CD4-positive, alpha-beta memory T cell (primary cell): ENCODE results near the gene MRPL53. TPM values are rescaled to one million over a fixed set of nuclear protein-coding genes. Genes with fewer than 3 reads are reported as not detected.
A peak's percentile ranks its signal among the peaks of the same experiment; 100 is the strongest.

ENCODE experiments used
- CTCF ChIA-PET: fragments of 350-600 bp; sonication (Branson Sonifier 250); formaldehyde crosslinking; loops from one replicate; lab custom pipeline; 2021; ENCODE audit warnings: inconsistent platforms; ENCODE audit not compliant: partially characterized antibody; lab: Charles Lee
- POLR2A ChIA-PET: fragments of 350-600 bp; sonication (Branson Sonifier 250); formaldehyde crosslinking; loops from one replicate; lab custom pipeline; 2021; ENCODE audit not compliant: partially characterized antibody; lab: Charles Lee
- DNase-seq, 5 donors: peaks; one replicate each; pipeline versions ENCODE4 v3.0.0 to v3.0.0-alpha.2; 2020 to 2022; ENCODE audit warnings: mixed read lengths in 1 of 5
- H3K27ac ChIP-seq: one replicate; pipeline ENCODE4 v1.7.0; 2013; ENCODE audit warnings: low read depth, low read length
- H3K27me3 ChIP-seq: 2 replicates; pipeline ENCODE4 v1.7.0; 2013; ENCODE audit warnings: mild to moderate bottlenecking, low read length, moderate library complexity; ENCODE audit not compliant: insufficient read depth
- H3K36me3 ChIP-seq: 2 replicates; pipeline ENCODE4 v1.7.0; 2013; ENCODE audit warnings: mild to moderate bottlenecking, low read length, moderate library complexity; ENCODE audit not compliant: insufficient read depth
- H3K4me1 ChIP-seq: 2 replicates; pipeline ENCODE4 v1.7.0; 2013; ENCODE audit warnings: mild to moderate bottlenecking, low read length, moderate library complexity; ENCODE audit not compliant: insufficient read depth
- H3K4me3 ChIP-seq, 2 donors: one replicate each; pipeline ENCODE4 v1.7.0; 2013; ENCODE audit warnings: low read length in 2 of 2, mild to moderate bottlenecking in 1 of 2
- H3K9me3 ChIP-seq, 2 donors: one replicate each; pipeline ENCODE4 v1.7.0; 2013; ENCODE audit warnings: low read length in 2 of 2, control low read depth in 1 of 2; ENCODE audit not compliant: control insufficient read depth in 1 of 2
- H3K27ac Mint-ChIP-seq, 7 donors: one replicate each; pipeline ENCODE4 v1.8.0; 2020 to 2021; ENCODE audit warnings: mixed read lengths in 7 of 7, mild to moderate bottlenecking in 6 of 7, inconsistent platforms in 3 of 7, moderate library complexity in 3 of 7
- H3K27me3 Mint-ChIP-seq, 2 donors: one replicate each; pipeline ENCODE4 v1.8.0; 2020 to 2021; ENCODE audit warnings: mixed read lengths in 2 of 2
- H3K36me3 Mint-ChIP-seq, 2 donors: one replicate each; pipeline ENCODE4 v1.8.0; 2020 to 2021; ENCODE audit warnings: mixed read lengths in 2 of 2, inconsistent platforms in 1 of 2, mild to moderate bottlenecking in 1 of 2
- H3K4me1 Mint-ChIP-seq, 4 donors: one replicate each; pipeline ENCODE4 v1.8.0; 2020 to 2021; ENCODE audit warnings: mixed read lengths in 4 of 4, mild to moderate bottlenecking in 1 of 4
- H3K4me3 Mint-ChIP-seq, 8 donors: one replicate each; pipeline ENCODE4 v1.8.0; 2020 to 2021; ENCODE audit warnings: mixed read lengths in 8 of 8, mild to moderate bottlenecking in 7 of 8, moderate library complexity in 6 of 8, inconsistent platforms in 3 of 8
- H3K9me3 Mint-ChIP-seq, 8 donors: one replicate each; pipeline ENCODE4 v1.8.0; 2020 to 2021; ENCODE audit warnings: mixed read lengths in 8 of 8, mild to moderate bottlenecking in 5 of 8, inconsistent platforms in 3 of 8, moderate library complexity in 1 of 8
- intact Hi-C: fragments of 100-400 bp; cut with micrococcal nuclease; formaldehyde crosslinking; loops from one replicate; pipeline ENCODE4 v1.15.1; 2023
- polyA plus RNA-seq, 2 donors: library from polyadenylated mRNA; unstranded; fragments of 300-500 nt; fragmentation: Illumina TruSeq; gene quantifications; one replicate each; pipeline ENCODE4 v1.2.3, GENCODE V29; 2021
- total RNA-seq, 2 experiments: library from RNA; stranded (reverse); gene quantifications; one replicate each; pipeline ENCODE4 v1.2.3, GENCODE V29; 2021

Gene MRPL53
- 10 to 100 TPM; 72.8 to 82.3 TPM for total RNA-seq
- polyA plus RNA-seq = 100 to 1,000 TPM in 1 of 2 donors, 10 to 100 TPM in 1; 96.5 to 120 TPM

- peak within 1 kb of the TSS; percentile 67 to 84 for H3K4me3 ChIP-seq
- Mint-ChIP-seq H3K4me1 (peaks cover 9 to 40% (median 21%) of the 10 kb centered on the region in 4 donors), H3K27ac (peak within 1 kb of the TSS; percentile 97 to 100 (median 99)), H3K27me3 (no peaks in the 10 kb centered on the region), H3K36me3 (peaks cover 20 to 37% of the 10 kb centered on the region in 2 donors), H3K9me3 (peaks cover 0 to 7% (median 0%) of the 10 kb centered on the region in 8 donors), H3K4me3 (peak within 1 kb of the TSS; percentile 96 to 99 (median 98))
- peak within 1 kb of the TSS; percentile 88 for H3K27ac ChIP-seq
- ChIA-PET POLR2A (interaction anchor here (0.7 to 14.3 kb wide), 22 partner anchors 8 to 735 kb away, joined by 3 to 516 read pairs (median 4); partner anchors contain the start of genes AUP1, C2orf81, CCDC142 and DQX1), CTCF (interaction anchor here (0.7 to 3.1 kb wide), 9 partner anchors 8 to 138 kb away, joined by 3 to 32 read pairs (median 4); partner anchors contain the start of genes CCDC142, INO80B, PCGF1 and TTC31)
- H3K27me3 ChIP-seq = no peaks in the 10 kb centered on the region
- intact Hi-C loops = loop anchor here (1.0 kb wide), 3 partner anchors 11 to 57 kb away; partner anchors contain the start of genes AUP1, HTRA2, TTC31 and WBP1
- peak; percentile 95 to 96 (median 95) for DNase-seq
- H3K9me3 ChIP-seq = no peaks in the 10 kb centered on the region
- peaks cover 16% of the 10 kb centered on the region for H3K36me3 ChIP-seq
- H3K4me1 ChIP-seq = peaks cover 20% of the 10 kb centered on the region
Observed at GRCh38 chr2:74472086-74472944, at the start of gene MRPL53. MRPL53 (minus strand) TSS chr2:74472680; CDS start chr2:74472660, 20 bp downstream.

DNA sequence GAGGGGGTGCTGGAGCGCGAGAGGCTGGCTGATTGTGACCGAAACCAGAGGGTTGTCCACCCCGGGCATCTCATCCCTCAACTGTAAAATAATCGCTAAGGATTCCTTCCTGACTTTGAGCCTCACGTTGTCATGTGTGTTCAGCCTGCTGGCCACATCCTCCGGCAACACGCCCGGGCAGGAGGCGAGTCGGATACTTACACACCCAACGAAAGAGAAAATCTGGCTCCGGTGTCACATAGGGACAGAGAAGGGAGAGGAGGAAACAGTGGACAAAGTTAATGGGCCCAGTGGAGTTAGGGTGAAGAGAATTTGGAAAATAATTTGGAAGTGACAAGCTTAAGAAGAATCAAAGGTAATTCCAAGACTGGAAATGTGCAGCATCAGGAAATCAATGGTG, 44.2 kb upstream of the MRPL53 start:
- no peak for DNase-seq
- Histone ChIP-seq H3K27me3 (peaks cover 35% of the 10 kb centered on the region), H3K36me3 (no peaks in the 10 kb centered on the region), H3K9me3 (no peaks in the 10 kb centered on the region), H3K27ac (no peak overlapping the region), H3K4me1 (peaks cover 35% of the 10 kb centered on the region), H3K4me3 (peak overlapping the region in 1 of 2 donors; percentile 53)
- ChIA-PET CTCF (interaction anchor here (1.4 to 2.6 kb wide), 2 partner anchors 34 to 71 kb away, joined by 3 to 8 read pairs; partner anchors contain the start of genes CCDC142 and TTC31), POLR2A (interaction anchor here (0.6 to 2.7 kb wide), 9 partner anchors 10 to 59 kb away, joined by 3 to 20 read pairs (median 4); partner anchors contain the start of genes AUP1, DQX1, HTRA2 and LBX2)
- Mint-ChIP-seq H3K4me3 (peak overlapping the region; percentile 71 to 87 (median 83)), H3K4me1 (peaks cover 6 to 36% (median 18%) of the 10 kb centered on the region in 4 donors), H3K36me3 (no peaks in the 10 kb centered on the region), H3K27me3 (peaks cover 40 to 54% of the 10 kb centered on the region in 2 donors), H3K27ac (peak overlapping the region in 1 of 7 donors; percentile 72), H3K9me3 (peaks cover 0 to 4% (median 0%) of the 10 kb centered on the region in 8 donors)
- intact Hi-C loops = no loop called here

GRCh38 chr2:74515981-74516633, 43.6 kb upstream of the MRPL53 start:
- no peaks in the 10 kb centered on the region for H3K9me3 ChIP-seq
- H3K4me3 ChIP-seq = peak overlapping the region in 1 of 2 donors; percentile 53
- Mint-ChIP-seq H3K4me3 (peak overlapping the region; percentile 71 to 87 (median 83)), H3K27me3 (peaks cover 40 to 53% of the 10 kb centered on the region in 2 donors), H3K9me3 (peaks cover 0 to 4% (median 0%) of the 10 kb centered on the region in 8 donors), H3K27ac (no peak overlapping the region), H3K36me3 (no peaks in the 10 kb centered on the region), H3K4me1 (peaks cover 6 to 36% (median 18%) of the 10 kb centered on the region in 4 donors)
- ChIA-PET CTCF (interaction anchor here (2.6 kb wide), 1 partner anchor 33 kb away, joined by 8 read pairs; the partner anchor contains the start of genes CCDC142 and TTC31), POLR2A (interaction anchor here (0.6 to 2.7 kb wide), 11 partner anchors 9 to 58 kb away, joined by 3 to 20 read pairs (median 4); partner anchors contain the start of genes AUP1, DQX1, HTRA2 and LBX2)
- intact Hi-C loops = no loop called here
- no peaks in the 10 kb centered on the region for H3K36me3 ChIP-seq
- H3K27ac ChIP-seq = no peak overlapping the region
- H3K27me3 ChIP-seq = peaks cover 35% of the 10 kb centered on the region
- peaks cover 35% of the 10 kb centered on the region for H3K4me1 ChIP-seq
- DNase-seq = peak; percentile 71 to 76 (median 73)

- peaks cover 35% of the 10 kb centered on the region for H3K27me3 ChIP-seq
- H3K36me3 ChIP-seq = no peaks in the 10 kb centered on the region
- Mint-ChIP-seq H3K27ac (peak overlapping the region in 6 of 7 donors; percentile 42 to 85 (median 68)), H3K4me1 (peaks cover 6 to 36% (median 20%) of the 10 kb centered on the region in 4 donors), H3K4me3 (peak overlapping the region; percentile 74 to 80 (median 76)), H3K9me3 (peaks cover 0 to 4% (median 0%) of the 10 kb centered on the region in 8 donors), H3K36me3 (no peaks in the 10 kb centered on the region), H3K27me3 (peaks cover 39 to 55% of the 10 kb centered on the region in 2 donors)
- ChIA-PET POLR2A (interaction anchor here (0.7 to 2.7 kb wide), 10 partner anchors 8 to 43 kb away, joined by 3 to 20 read pairs (median 4); partner anchors contain the start of genes AUP1, CCDC142, DQX1 and HTRA2), CTCF (interaction anchor here (1.3 to 2.6 kb wide), 2 partner anchors 11 to 32 kb away, joined by 3 to 8 read pairs; partner anchors contain the start of genes CCDC142, DQX1 and TTC31)
- intact Hi-C loops = no loop called here
- no peaks in the 10 kb centered on the region for H3K9me3 ChIP-seq
- peak overlapping the region in 1 of 2 donors; percentile 53 for H3K4me3 ChIP-seq
- no peak overlapping the region for H3K27ac ChIP-seq
- DNase-seq = no peak
- peaks cover 35% of the 10 kb centered on the region for H3K4me1 ChIP-seq
Observed at GRCh38 chr2:74515271-74515980, 42.9 kb upstream of the MRPL53 start.

GRCh38 chr2:74514368-74515270, 42.1 kb upstream of the MRPL53 start, which contains the start of gene TLX2:
TLX2 (plus strand) TSS chr2:74514450; CDS start chr2:74514807, 357 bp downstream.
- Histone ChIP-seq H3K4me1 (peaks cover 35% of the 10 kb centered on the region), H3K9me3 (no peaks in the 10 kb centered on the region), H3K27ac (no peak within 1 kb of the TSS), H3K36me3 (no peaks in the 10 kb centered on the region), H3K27me3 (peaks cover 35% of the 10 kb centered on the region), H3K4me3 (peak within 1 kb of the TSS in 1 of 2 donors; percentile 53)
- no peaks in the 10 kb centered on the region for H3K36me3 Mint-ChIP-seq
- peaks cover 0 to 2% (median 0%) of the 10 kb centered on the region in 8 donors for H3K9me3 Mint-ChIP-seq
- H3K27ac Mint-ChIP-seq = peak within 1 kb of the TSS in 4 of 7 donors; percentile 42 to 85 (median 73)
- CTCF ChIA-PET = interaction anchor here (1.3 to 2.6 kb wide), 2 partner anchors 11 to 32 kb away, joined by 3 to 8 read pairs; partner anchors contain the start of genes CCDC142, DQX1 and TTC31
- intact Hi-C loops = no loop called here
- peak within 1 kb of the TSS; percentile 74 to 81 (median 76) for H3K4me3 Mint-ChIP-seq
- DNase-seq = no peak
- H3K4me1 Mint-ChIP-seq = peaks cover 8 to 36% (median 20%) of the 10 kb centered on the region in 4 donors
- POLR2A ChIA-PET = interaction anchor here (0.7 to 2.7 kb wide), 8 partner anchors 8 to 32 kb away, joined by 3 to 20 read pairs (median 6); partner anchors contain the start of genes AUP1, CCDC142, DQX1 and HTRA2
- peaks cover 32 to 47% of the 10 kb centered on the region in 2 donors for H3K27me3 Mint-ChIP-seq
